Stimulated activated CD8-positive, alpha-beta memory T cell treated with anti-CD3 and anti-CD28 coated beads, Interleukin-7, amount 100 ng/mL, for 4 hours (primary cell): Measurements from ENCODE around the gene MUL1.
"Not testable (repeated sequence)": the region's sequence is repeated elsewhere in the genome, so short reads cannot be mapped to it uniquely, and the experiment has no call there.

ENCODE experiments used
- DNase-seq, 2 donors: peaks; one replicate each; pipeline ENCODE4 v3.0.0-alpha.2; 2020; ENCODE audit warnings: low read depth in 2 of 2

Gene MUL1

GRCh38 chr1:20507564-20508410 lies at the start of gene MUL1:
MUL1 (minus strand) TSS chr1:20508151; CDS start chr1:20508024, 127 bp downstream.
- peak; percentile 90 to 91 for DNase-seq

- DNase-seq = no peak
These were observed 47.8 kb upstream of the MUL1 start for GRCh38 chr1:20555758-20556120.

- DNase-seq = no peak
These were observed 47.2 kb upstream of the MUL1 start for GRCh38 chr1:20555025-20555757.

- DNase-seq = no peak
These were observed 44.9 kb upstream of the MUL1 start for GRCh38 chr1:20552728-20553445.

- no peak for DNase-seq
These were observed 44.2 kb upstream of the MUL1 start, which contains the start of gene FAM43B for GRCh38 chr1:20551945-20552727. FAM43B (plus strand) TSS chr1:20552573; CDS start chr1:20552974, 401 bp downstream.

- no peak for DNase-seq
These were observed 43.2 kb upstream of the MUL1 start for GRCh38 chr1:20551161-20551560.

GRCh38 chr1:20546637-20547036 lies 38.7 kb upstream of the MUL1 start:
- no peak for DNase-seq

GRCh38 chr1:20540281-20540680 lies 32.3 kb upstream of the MUL1 start:
- DNase-seq = no peak

GRCh38 chr1:20538760-20539551 lies 31.0 kb upstream of the MUL1 start:
- no peak for DNase-seq

GRCh38 chr1:20538227-20538626 lies 30.3 kb upstream of the MUL1 start:
- DNase-seq = no peak

GRCh38 chr1:20534659-20535417 lies 26.9 kb upstream of the MUL1 start:
- DNase-seq = no peak

- no peak for DNase-seq
These were observed 25.7 kb upstream of the MUL1 start for GRCh38 chr1:20533635-20534034.

- no peak for DNase-seq
These were observed 22.9 kb upstream of the MUL1 start for GRCh38 chr1:20530901-20531300.

GRCh38 chr1:20530306-20530705 lies 22.4 kb upstream of the MUL1 start:
- DNase-seq = no peak

GRCh38 chr1:20528221-20528620 lies 20.3 kb upstream of the MUL1 start:
- DNase-seq = no peak

GRCh38 chr1:20526267-20526666 lies 18.3 kb upstream of the MUL1 start:
- no peak for DNase-seq

- DNase-seq = peak; percentile 24 to 25
These were observed 14.3 kb upstream of the MUL1 start for GRCh38 chr1:20521960-20522861.

GRCh38 chr1:20519609-20520262 lies 11.8 kb upstream of the MUL1 start:
- not testable (repeated sequence) for DNase-seq
